Keratinocyte (primary cell): ENCODE data around the gene SLC1A4. TPM values are rescaled to one million over a fixed set of nuclear protein-coding genes. Genes with fewer than 3 reads are reported as not detected.
A peak's percentile ranks its signal among the peaks of the same experiment; 100 is the strongest.

ENCODE experiments used
- DNase-seq: peaks from one replicate; pipeline ENCODE4 v3.0.0-alpha.2; 2011; ENCODE audit warnings: low read depth, missing footprints, low spot score
- FAIRE-seq: peaks from 2 replicates; lab custom pipeline; 2011; peaks lifted over from hg19 to GRCh38; lab: Jason Lieb, UNC
- H2AFZ ChIP-seq: 2 replicates; pipeline ENCODE4 v1.6.0; 2012; ENCODE audit warnings: low read length, control low read depth, inconsistent platforms; ENCODE audit not compliant: control insufficient read depth
- H3K27ac ChIP-seq: 2 replicates; pipeline ENCODE4 v1.5.1; 2011; ENCODE audit warnings: low read length; ENCODE audit not compliant: control insufficient read depth, insufficient read depth
- H3K27me3 ChIP-seq: 3 replicates; pipeline ENCODE4 v1.6.0; 2011; ENCODE audit warnings: low read length; ENCODE audit not compliant: control insufficient read depth, insufficient read depth; ENCODE audit errors: extremely low read depth
- H3K36me3 ChIP-seq, 2 experiments: 2 replicates in 1 of 2; 3 replicates in 1 of 2; pipeline ENCODE4 v1.5.1; 2011; ENCODE audit warnings: low read length in 2 of 2, mild to moderate bottlenecking in 1 of 2; ENCODE audit not compliant: control insufficient read depth in 2 of 2, insufficient read depth in 2 of 2; ENCODE audit errors: extremely low read depth in 1 of 2
- H3K4me1 ChIP-seq: 3 replicates; pipeline ENCODE4 v1.5.1; 2011; ENCODE audit warnings: low read length; ENCODE audit not compliant: control insufficient read depth, insufficient read depth; ENCODE audit errors: extremely low read depth
- H3K4me2 ChIP-seq: 3 replicates; pipeline ENCODE4 v1.6.0; 2011; ENCODE audit warnings: low read depth, low read length; ENCODE audit not compliant: control insufficient read depth, insufficient read depth; ENCODE audit errors: extremely low read depth
- H3K4me3 ChIP-seq, 3 experiments: fragments of 200-600 bp in 1 of 3; sonication (generic) in 1 of 3; 2 replicates in 2 of 3; 3 replicates in 1 of 3; pipeline ENCODE4 v1.5.1; 2011 to 2016; ENCODE audit warnings: low read length in 3 of 3, mild to moderate bottlenecking in 3 of 3, control low read depth in 2 of 3, inconsistent platforms in 1 of 3, low read depth in 1 of 3, mixed read lengths in 1 of 3, mixed run types in 1 of 3, moderate library complexity in 1 of 3; ENCODE audit not compliant: control insufficient read depth in 2 of 3, insufficient read depth in 2 of 3; ENCODE audit errors: extremely low read depth in 1 of 3
- H3K79me2 ChIP-seq: 2 replicates; pipeline ENCODE4 v1.6.0; 2012; ENCODE audit warnings: low read length; ENCODE audit not compliant: control insufficient read depth, insufficient read depth
- H3K9ac ChIP-seq: 3 replicates; pipeline ENCODE4 v1.6.0; 2011; ENCODE audit warnings: low read length; ENCODE audit not compliant: control insufficient read depth, insufficient read depth; ENCODE audit errors: extremely low read depth
- H3K9me1 ChIP-seq: 3 replicates; pipeline ENCODE4 v1.6.0; 2011; ENCODE audit warnings: low read length; ENCODE audit not compliant: control insufficient read depth, insufficient read depth; ENCODE audit errors: extremely low read depth
- H3K9me3 ChIP-seq: 2 replicates; pipeline ENCODE4 v1.5.1; 2012; ENCODE audit warnings: low read depth, low read length; ENCODE audit not compliant: control insufficient read depth
- H4K20me1 ChIP-seq: 3 replicates; pipeline ENCODE4 v1.6.0; 2011; ENCODE audit warnings: low read length; ENCODE audit not compliant: control insufficient read depth, insufficient read depth; ENCODE audit errors: extremely low read depth
- CTCF ChIP-seq, 3 experiments: IDR thresholded peaks in 1 of 3; conservative IDR thresholded peaks in 1 of 3; optimal IDR thresholded peaks in 1 of 3; 2 replicates in 2 of 3; 3 replicates in 1 of 3; pipeline versions ENCODE3 to v1.5.1; 2011; ENCODE audit warnings: low read length in 3 of 3, mild to moderate bottlenecking in 3 of 3, moderate library complexity in 2 of 3, control low read depth in 1 of 3, inconsistent platforms in 1 of 3; ENCODE audit not compliant: insufficient read depth in 2 of 3; ENCODE audit errors: extremely low read depth in 1 of 3
- EZH2 ChIP-seq: IDR thresholded peaks from one replicate; pipeline ENCODE4 v1.6.1; 2012; ENCODE audit warnings: inconsistent platforms, mild to moderate bottlenecking, low read length, moderate library complexity
- dilution Hi-C: fragments of 300-500 bp; cut with MboI; formaldehyde crosslinking; loops from one replicate; pipeline ENCODE4 v1.7.0; 2020; ENCODE audit warnings: low sequenced_read_pairs; ENCODE audit not compliant: extremely low pct_ligation_motif_present
- polyA plus RNA-seq, 5 experiments: library from polyadenylated mRNA; depleted of rRNA in 3 of 5; stranded (reverse) in 3 of 5; stranded (forward) in 1 of 5; unstranded in 1 of 5; fragments of >200 nt; gene quantifications; 1 replicate in 1 of 5; 2 replicates in 3 of 5; 3 replicates in 1 of 5; pipeline versions ENCODE4 v1.2.1 to v1.2.3, GENCODE V29; 2011 to 2012; ENCODE audit warnings: missing spikeins in 2 of 5, low read depth in 1 of 5, low replicate concordance in 1 of 5

The SLC1A4 gene
- polyA plus RNA-seq, 1 donor (not counting 4 experiments of a cell fraction or from before 2014, with no cell fraction given) = 8.2 TPM

GRCh38 chr2:65017335-65017734, 28.1 kb downstream of the SLC1A4 start:
- FAIRE-seq (no peak), DNase-seq (no peak)
- Histone ChIP-seq H3K4me2 (no peak overlapping the region), H3K36me3 (peaks cover 5 to 22% of the 10 kb centered on the region in 2 experiments), H3K79me2 (no peaks in the 10 kb centered on the region), H3K9me1 (no peaks in the 10 kb centered on the region), H3K4me1 (peaks cover 4% of the 10 kb centered on the region), H3K9me3 (no peaks in the 10 kb centered on the region), H2AFZ (no peak overlapping the region), H3K4me3 (no peak overlapping the region), H3K27me3 (no peaks in the 10 kb centered on the region), H4K20me1 (no peaks in the 10 kb centered on the region), H3K27ac (no peak overlapping the region), H3K9ac (no peak overlapping the region)
- peak; percentile 31 to 46 (median 37) for TF ChIP-seq CTCF (optimal IDR thresholded peaks at IDR 0.05 in 1 of 3, IDR thresholded peaks at IDR 0.05 in 1 of 3, conservative IDR thresholded peaks at IDR 0.05 in 1 of 3; ENCODE audit: extremely low read depth in 1 of 3, insufficient read depth in 2 of 3, low read length in 3 of 3)
- no peak for TF ChIP-seq EZH2
- dilution Hi-C loops = no loop called here

- Histone ChIP-seq H3K4me2 (no peak overlapping the region), H3K9me1 (no peaks in the 10 kb centered on the region), H3K27ac (no peak overlapping the region), H3K9ac (no peak overlapping the region), H3K4me1 (peaks cover 4% of the 10 kb centered on the region), H3K27me3 (no peaks in the 10 kb centered on the region), H3K4me3 (no peak overlapping the region), H3K9me3 (no peaks in the 10 kb centered on the region), H3K36me3 (peaks cover 5 to 27% of the 10 kb centered on the region in 2 experiments), H2AFZ (no peak overlapping the region), H4K20me1 (no peaks in the 10 kb centered on the region), H3K79me2 (no peaks in the 10 kb centered on the region)
- DNase-seq (no peak), FAIRE-seq (no peak)
- no peak for TF ChIP-seq CTCF (optimal IDR thresholded peaks at IDR 0.05 in 1 of 3, IDR thresholded peaks at IDR 0.05 in 1 of 3, conservative IDR thresholded peaks at IDR 0.05 in 1 of 3; ENCODE audit: extremely low read depth in 1 of 3, insufficient read depth in 2 of 3, low read length in 3 of 3)
- dilution Hi-C loops = no loop called here
Observed at GRCh38 chr2:65018141-65018582, 29.0 kb downstream of the SLC1A4 start.
